PC-9 (cell line): ENCODE results near the gene GLI1. TPM values are rescaled to one million over a fixed set of nuclear protein-coding genes. Genes with fewer than 3 reads are reported as not detected.

Source experiments
- BruUV-seq: library from RNA; stranded (reverse); fragments of 400-500 nt; replicated peaks from 2 replicates; lab custom pipeline; 2021; lab: Mats Ljungman, UMichigan
- CTCF ChIA-PET: fragments of 300-600 bp; sonication (Branson Sonifier 250); formaldehyde crosslinking; loops from one replicate; lab custom pipeline; 2022; ENCODE audit warnings: antibody characterized with exemption; lab: Charles Lee
- POLR2A ChIA-PET: fragments of 300-600 bp; sonication (Branson Sonifier 250); formaldehyde crosslinking; loops from one replicate; lab custom pipeline; 2022; ENCODE audit warnings: antibody characterized with exemption; ENCODE audit not compliant: unreplicated experiment; lab: Charles Lee
- DNase-seq, 2 experiments: peaks; one replicate each; pipeline versions ENCODE4 v3.0.0 to v3.0.0-alpha.2; 2015 to 2022; ENCODE audit warnings: mixed read lengths in 1 of 2
- H2AFZ ChIP-seq: fragments of 200-600 bp; sonication (generic); 2 replicates; pipeline ENCODE4 v1.8.1; 2017; ENCODE audit warnings: antibody characterized with exemption
- H3F3A ChIP-seq: fragments of 200-600 bp; sonication (generic); 2 replicates; pipeline ENCODE4 v1.8.1; 2017; ENCODE audit warnings: antibody characterized with exemption, mild to moderate bottlenecking, low read depth; ENCODE audit not compliant: insufficient read depth
- H3K27ac ChIP-seq: fragments of 200-600 bp; sonication (generic); 2 replicates; pipeline ENCODE4 v1.6.1; 2016; ENCODE audit warnings: mixed run types
- H3K27me3 ChIP-seq: fragments of 200-600 bp; sonication (generic); 2 replicates; pipeline ENCODE4 v1.6.1; 2016; ENCODE audit warnings: low read depth, mixed run types; ENCODE audit not compliant: insufficient read depth
- H3K36me3 ChIP-seq: fragments of 200-600 bp; sonication (generic); 2 replicates; pipeline ENCODE4 v1.6.1; 2016; ENCODE audit warnings: low read depth, mixed run types
- H3K4me1 ChIP-seq: fragments of 200-600 bp; sonication (generic); replicated peaks from 2 replicates; pipeline ENCODE4 v1.6.1; 2016; ENCODE audit warnings: mixed run types; ENCODE audit not compliant: insufficient read depth
- H3K4me2 ChIP-seq: fragments of 200-600 bp; sonication (generic); 2 replicates; pipeline ENCODE4 v1.6.1; 2017; ENCODE audit warnings: mixed run types
- H3K4me3 ChIP-seq: fragments of 200-600 bp; sonication (generic); 2 replicates; pipeline ENCODE4 v1.6.1; 2016; ENCODE audit warnings: mixed run types
- H3K79me2 ChIP-seq: fragments of 200-600 bp; sonication (generic); 2 replicates; pipeline ENCODE4 v1.6.1; 2017; ENCODE audit warnings: low read depth, mixed run types
- H3K9me2 ChIP-seq: fragments of 200-600 bp; sonication (generic); 2 replicates; pipeline ENCODE4 v1.8.1; 2017; ENCODE audit warnings: mild to moderate bottlenecking; ENCODE audit not compliant: insufficient read depth
- H3K9me3 ChIP-seq: fragments of 200-600 bp; sonication (generic); 2 replicates; pipeline ENCODE4 v1.8.1; 2016; ENCODE audit warnings: low read depth; ENCODE audit not compliant: insufficient read depth
- H4K20me1 ChIP-seq: fragments of 200-600 bp; sonication (generic); 2 replicates; pipeline ENCODE4 v1.8.1; 2017; ENCODE audit not compliant: insufficient read depth
- EZH2 ChIP-seq: fragments of 200-600 bp; sonication (generic); IDR thresholded peaks from 2 replicates; pipeline ENCODE4 v1.8.0; 2017; ENCODE audit warnings: antibody characterized with exemption, low read depth
- intact Hi-C: fragments of 100-400 bp; cut with micrococcal nuclease; formaldehyde crosslinking; loops from one replicate; pipeline ENCODE4 v1.10.0; 2022; ENCODE audit not compliant: unreplicated experiment
- total RNA-seq: library from RNA; stranded (reverse); gene quantifications from 2 replicates; pipeline ENCODE4 v1.2.3, GENCODE V29; 2021
- TF ChIP-seq, protein P1 (sequence below): fragments of 200-600 bp; sonication (generic); conservative IDR thresholded peaks from 2 replicates; pipeline ENCODE4 v1.6.1; 2017; ENCODE audit warnings: mixed run types, antibody characterized with exemption, mild to moderate bottlenecking, moderate library complexity

GLI1 gene
- total RNA-seq, 1 experiment from 2014 or later, result not detected

GRCh38 chr12:57518920-57519795 lies 59.6 kb downstream of the GLI1 start:
- no peak for TF ChIP-seq EZH2
- TF ChIP-seq, protein P1, sequence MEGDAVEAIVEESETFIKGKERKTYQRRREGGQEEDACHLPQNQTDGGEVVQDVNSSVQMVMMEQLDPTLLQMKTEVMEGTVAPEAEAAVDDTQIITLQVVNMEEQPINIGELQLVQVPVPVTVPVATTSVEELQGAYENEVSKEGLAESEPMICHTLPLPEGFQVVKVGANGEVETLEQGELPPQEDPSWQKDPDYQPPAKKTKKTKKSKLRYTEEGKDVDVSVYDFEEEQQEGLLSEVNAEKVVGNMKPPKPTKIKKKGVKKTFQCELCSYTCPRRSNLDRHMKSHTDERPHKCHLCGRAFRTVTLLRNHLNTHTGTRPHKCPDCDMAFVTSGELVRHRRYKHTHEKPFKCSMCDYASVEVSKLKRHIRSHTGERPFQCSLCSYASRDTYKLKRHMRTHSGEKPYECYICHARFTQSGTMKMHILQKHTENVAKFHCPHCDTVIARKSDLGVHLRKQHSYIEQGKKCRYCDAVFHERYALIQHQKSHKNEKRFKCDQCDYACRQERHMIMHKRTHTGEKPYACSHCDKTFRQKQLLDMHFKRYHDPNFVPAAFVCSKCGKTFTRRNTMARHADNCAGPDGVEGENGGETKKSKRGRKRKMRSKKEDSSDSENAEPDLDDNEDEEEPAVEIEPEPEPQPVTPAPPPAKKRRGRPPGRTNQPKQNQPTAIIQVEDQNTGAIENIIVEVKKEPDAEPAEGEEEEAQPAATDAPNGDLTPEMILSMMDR, result no peak
- H3K9me2 ChIP-seq, result no peaks in the 10 kb centered on the region
- H3K4me3 ChIP-seq, result peak overlapping the region; percentile 97
- peaks cover 70% of the 10 kb centered on the region for H4K20me1 ChIP-seq
- peaks cover 29% of the 10 kb centered on the region for H3K4me1 ChIP-seq
- H3K27me3 ChIP-seq, result no peaks in the 10 kb centered on the region
- intact Hi-C loops, result no loop called here
- ChIA-PET POLR2A (interaction anchor here (0.6 kb wide), 1 partner anchor 253 kb away, joined by 3 read pairs; the partner anchor contains the start of gene EEF1AKMT3), CTCF (no interaction called here)
- no peak overlapping the region for H2AFZ ChIP-seq
- BruUV-seq, result no TSS peak
- peaks cover 50% of the 10 kb centered on the region for H3K79me2 ChIP-seq
- H3K27ac ChIP-seq, result peak overlapping the region; percentile 99
- no peaks in the 10 kb centered on the region for H3K9me3 ChIP-seq
- peaks cover 54% of the 10 kb centered on the region for H3K36me3 ChIP-seq
- peak overlapping the region; percentile 93 for H3K4me2 ChIP-seq
- H3F3A ChIP-seq, result peaks cover 69% of the 10 kb centered on the region
- DNase-seq, result peak in 1 of 2 experiments; percentile 61

GRCh38 chr12:57519796-57520052 lies 60.1 kb downstream of the GLI1 start:
- Histone ChIP-seq H3K27me3 (no peaks in the 10 kb centered on the region), H3K4me2 (peak overlapping the region; percentile 93), H2AFZ (no peak overlapping the region), H4K20me1 (peaks cover 67% of the 10 kb centered on the region), H3K9me3 (no peaks in the 10 kb centered on the region), H3K9me2 (no peaks in the 10 kb centered on the region), H3K79me2 (peaks cover 56% of the 10 kb centered on the region), H3K4me1 (peaks cover 34% of the 10 kb centered on the region), H3F3A (peaks cover 68% of the 10 kb centered on the region), H3K4me3 (peak overlapping the region; percentile 97), H3K36me3 (peaks cover 48% of the 10 kb centered on the region), H3K27ac (peak overlapping the region; percentile 99)
- TF ChIP-seq, protein P1, result no peak
- TF ChIP-seq EZH2, result no peak
- no TSS peak for BruUV-seq
- CTCF ChIA-PET, result no interaction called here
- intact Hi-C loops, result no loop called here
- POLR2A ChIA-PET, result interaction anchor here (0.6 kb wide), 1 partner anchor 253 kb away, joined by 3 read pairs; the partner anchor contains the start of gene EEF1AKMT3
- DNase-seq, result no peak

DNA sequence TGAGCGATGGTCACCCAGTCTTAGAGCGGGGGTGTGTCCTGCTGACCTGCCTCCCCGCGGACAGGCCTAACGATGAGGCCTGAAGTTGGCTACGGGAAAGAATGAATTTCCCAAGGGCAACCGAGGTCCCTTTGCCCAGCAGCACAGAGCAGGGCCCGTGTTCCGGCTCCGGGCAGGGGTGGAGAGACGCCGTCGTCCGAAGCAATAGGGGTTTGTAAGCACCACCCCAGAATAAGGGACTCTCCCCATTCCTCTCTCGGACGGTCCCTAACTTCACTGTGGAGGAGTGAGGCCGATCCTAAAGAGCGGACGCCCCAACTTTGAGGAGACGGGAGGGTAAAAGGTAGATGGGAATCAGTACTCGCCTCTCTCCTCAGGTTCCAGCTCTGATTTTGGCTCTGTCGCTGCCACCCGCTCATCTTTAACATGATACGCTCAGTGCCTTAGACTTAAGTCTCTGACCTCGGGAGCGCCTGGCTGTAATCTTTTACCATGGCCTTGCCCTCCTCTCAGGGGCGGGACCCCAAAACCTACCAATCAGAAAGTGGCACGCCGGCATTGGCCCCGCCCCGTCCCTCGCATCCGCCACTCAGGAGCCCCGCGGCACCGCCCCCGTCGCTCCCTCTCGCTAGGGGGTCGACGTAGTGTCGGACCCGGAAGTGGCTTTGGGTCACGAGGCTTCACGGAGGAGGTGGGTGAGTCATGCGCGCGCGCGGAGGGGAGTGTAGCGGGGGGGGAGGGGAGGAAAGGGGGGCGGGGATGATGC lies 60.7 kb downstream of the GLI1 start, which contains the start of gene DDIT3:
Gene DDIT3, minus strand, starts transcription at position 462 of the 766 bp plus-strand sequence. CDS start 3,108 bp downstream, outside the sequence.
- peak within 1 kb of the TSS; percentile 99 for H3K27ac ChIP-seq
- peaks cover 61% of the 10 kb centered on the region for H3K79me2 ChIP-seq
- no peaks in the 10 kb centered on the region for H3K9me3 ChIP-seq
- peaks cover 43% of the 10 kb centered on the region for H3K36me3 ChIP-seq
- TF ChIP-seq EZH2, result no peak
- TF ChIP-seq, protein P1, result 0 out of 2 replicates have a peak, but pooled peaks have one; percentile 29
- no peaks in the 10 kb centered on the region for H3K9me2 ChIP-seq
- peak; percentile 91 to 99 for DNase-seq
- H3K4me1 ChIP-seq, result peaks cover 34% of the 10 kb centered on the region
- ChIA-PET POLR2A (interaction anchor here (0.6 kb wide), 1 partner anchor 1165 kb away, joined by 6 read pairs; no protein-coding TSS in a partner anchor), CTCF (interaction anchor here (0.5 kb wide), 1 partner anchor 31 kb away, joined by 3 read pairs; no protein-coding TSS in a partner anchor)
- BruUV-seq, result TSS peak; percentile 72
- H2AFZ ChIP-seq, result peak within 1 kb of the TSS; percentile 66
- peak within 1 kb of the TSS; percentile 93 for H3K4me2 ChIP-seq
- H3F3A ChIP-seq, result peaks cover 63% of the 10 kb centered on the region
- peaks cover 62% of the 10 kb centered on the region for H4K20me1 ChIP-seq
- H3K4me3 ChIP-seq, result peak within 1 kb of the TSS; percentile 97
- intact Hi-C loops, result no loop called here
- H3K27me3 ChIP-seq, result no peaks in the 10 kb centered on the region
